Measurements from ENCODE around the gene CCDC17.

Gene CCDC17

GRCh38 chr1:45617618-45618017 is 6.2 kb downstream of the CCDC17 start:
- peaks cover 71% of the 10 kb centered on the region for H3K36me3 ChIP-seq

GRCh38 chr1:45615885-45616284 is 8.0 kb downstream of the CCDC17 start:
- Histone ChIP-seq H3K4me1 (ENCODE audit: control insufficient read depth in 1 of 2, insufficient read depth in 1 of 2, low read depth in 1 of 2, low read length in 1 of 2) (no peaks in the 10 kb centered on the region), H3K27me3 (no peaks in the 10 kb centered on the region), H3K36me3 (peaks cover 53% of the 10 kb centered on the region), H3K4me3 (ENCODE audit: low read depth in 1 of 2, low read length in 1 of 2) (no peak overlapping the region), H3K9me3 (no peaks in the 10 kb centered on the region), H3K27ac (no peak overlapping the region)
- no peak for TF ChIP-seq CTCF (IDR thresholded peaks at IDR 0.05)

More at GRCh38 chr1:45617618-45618017, 6.2 kb downstream of the CCDC17 start:
- H3K4me1 ChIP-seq (ENCODE audit: control insufficient read depth in 1 of 2, insufficient read depth in 1 of 2, low read depth in 1 of 2, low read length in 1 of 2), result no peaks in the 10 kb centered on the region
- no peak overlapping the region for H3K27ac ChIP-seq
- no peaks in the 10 kb centered on the region for H3K27me3 ChIP-seq
- H3K9me3 ChIP-seq, result no peaks in the 10 kb centered on the region
- no peak for TF ChIP-seq CTCF (IDR thresholded peaks at IDR 0.05)
- no peak overlapping the region for H3K4me3 ChIP-seq (ENCODE audit: low read depth in 1 of 2, low read length in 1 of 2)

- Histone ChIP-seq H3K9me3 (no peaks in the 10 kb centered on the region), H3K27ac (no peak overlapping the region), H3K27me3 (no peaks in the 10 kb centered on the region), H3K4me3 (ENCODE audit: low read depth in 1 of 2, low read length in 1 of 2) (no peak overlapping the region), H3K4me1 (ENCODE audit: control insufficient read depth in 1 of 2, insufficient read depth in 1 of 2, low read depth in 1 of 2, low read length in 1 of 2) (peaks cover 13 to 15% of the 10 kb centered on the region in 2 experiments), H3K36me3 (peaks cover 28% of the 10 kb centered on the region)
- no peak for TF ChIP-seq CTCF (IDR thresholded peaks at IDR 0.05)
Measured at GRCh38 chr1:45612941-45613579, 10.8 kb downstream of the CCDC17 start.

- Histone ChIP-seq H3K36me3 (peaks cover 5% of the 10 kb centered on the region), H3K27me3 (no peaks in the 10 kb centered on the region), H3K4me3 (ENCODE audit: low read depth in 1 of 2, low read length in 1 of 2) (no peak overlapping the region), H3K27ac (no peak overlapping the region), H3K9me3 (no peaks in the 10 kb centered on the region), H3K4me1 (ENCODE audit: control insufficient read depth in 1 of 2, insufficient read depth in 1 of 2, low read depth in 1 of 2, low read length in 1 of 2) (peaks cover 27 to 28% of the 10 kb centered on the region in 2 experiments)
- TF ChIP-seq CTCF (IDR thresholded peaks at IDR 0.05), result no peak
Measured at GRCh38 chr1:45610589-45611226, 13.1 kb downstream of the CCDC17 start.

GRCh38 chr1:45608175-45609156 is 15.4 kb downstream of the CCDC17 start:
- Histone ChIP-seq H3K36me3 (no peaks in the 10 kb centered on the region), H3K27ac (peak overlapping the region; percentile 74)
- no peak for TF ChIP-seq CTCF (IDR thresholded peaks at IDR 0.05)

More at GRCh38 chr1:45608175-45609156, 15.4 kb downstream of the CCDC17 start:
- no peaks in the 10 kb centered on the region for H3K27me3 ChIP-seq
- no peaks in the 10 kb centered on the region for H3K9me3 ChIP-seq
- H3K4me3 ChIP-seq (ENCODE audit: low read depth in 1 of 2, low read length in 1 of 2), result peak overlapping the region in 1 of 2 experiments; percentile 40
- H3K4me1 ChIP-seq (ENCODE audit: control insufficient read depth in 1 of 2, insufficient read depth in 1 of 2, low read depth in 1 of 2, low read length in 1 of 2), result peaks cover 27 to 28% of the 10 kb centered on the region in 2 experiments
